Measurements from ENCODE around the gene MRPL12.

The MRPL12 gene

GRCh38 chr17:81740395-81740961, 37.3 kb downstream of the MRPL12 start:
- no peak for DNase-seq (ENCODE audit: low read depth)

GRCh38 chr17:81741049-81741593, 38.0 kb downstream of the MRPL12 start:
- DNase-seq (ENCODE audit: low read depth), result no peak

GRCh38 chr17:81741594-81742452, 38.7 kb downstream of the MRPL12 start:
- DNase-seq (ENCODE audit: low read depth), result no peak

All from stimulated activated CD8-positive, alpha-beta memory T cell treated with anti-CD3 and anti-CD28 coated beads, Interleukin-15, amount 100 ng/mL, for 1 hour (primary cell).